ENCODE data around the gene ADIPOR2. TPM values are rescaled to one million over a fixed set of nuclear protein-coding genes. Genes with fewer than 3 reads are reported as not detected.

Gene ADIPOR2
- total and polyA plus RNA-seq, 2 of the 4 experiments (the other 2 are of a cell fraction) = 20.0 to 24.9 TPM

- 0 out of 2 replicates have a peak overlapping the region, but pooled peaks have one; percentile 67 for H2AK5ac ChIP-seq (ENCODE audit: low read depth, low read length)
- H3K23ac ChIP-seq (ENCODE audit: low read depth, low read length) = no peak overlapping the region
- H3K27ac ChIP-seq (ENCODE audit: insufficient read depth, low read length) = peak overlapping the region; percentile 3; the same call in 1 of the 2 replicates
- no TSS peak for BruUV-seq (replicated peaks)
- no peaks in the 10 kb centered on the region for H3K27me3 ChIP-seq (ENCODE audit: control insufficient read depth, insufficient read depth, low read length)
- H2BK15ac ChIP-seq (ENCODE audit: low read depth, low read length) = no peak overlapping the region
- no peak overlapping the region for H4K8ac ChIP-seq (ENCODE audit: low read depth in 2 of 2, low read length in 2 of 2)
- no peak overlapping the region for H2AFZ ChIP-seq (replicated peaks; ENCODE audit: low read length, poor library complexity)
- ChIA-PET CTCF (no interaction called here), POLR2A (ENCODE audit: unreplicated experiment) (no interaction called here)
- dilution Hi-C loops (cut with HindIII; ENCODE audit: low sequenced_read_pairs, unreplicated experiment) = no loop called here
- H3K4me3 ChIP-seq (ENCODE audit: insufficient read depth, low read depth, low read length) = no peak overlapping the region
- H3K9me1 ChIP-seq (ENCODE audit: insufficient read depth, low read length) = peaks cover 6% of the 10 kb centered on the region
- H2BK120ac ChIP-seq (ENCODE audit: low read depth, low read length) = no peak overlapping the region
- WGBS, 2 experiments (ENCODE audit: extremely low coverage in 2 of 2, insufficient read length in 1 of 2) = no CpG with 5 or more reads among the region's 1 CpG
- intact Hi-C loops (cut with micrococcal nuclease) = no loop called here
- ATAC-seq (ENCODE audit: low read depth) = peak; percentile 60
- peaks cover 27 to 66% of the 10 kb centered on the region in 2 experiments for H3K79me1 ChIP-seq (ENCODE audit: low read depth in 1 of 2, low read length in 2 of 2)
- no peaks in the 10 kb centered on the region for H3K36me3 ChIP-seq (ENCODE audit: control insufficient read depth, insufficient read depth, low read length)
- TF ChIP-seq, protein P1, sequence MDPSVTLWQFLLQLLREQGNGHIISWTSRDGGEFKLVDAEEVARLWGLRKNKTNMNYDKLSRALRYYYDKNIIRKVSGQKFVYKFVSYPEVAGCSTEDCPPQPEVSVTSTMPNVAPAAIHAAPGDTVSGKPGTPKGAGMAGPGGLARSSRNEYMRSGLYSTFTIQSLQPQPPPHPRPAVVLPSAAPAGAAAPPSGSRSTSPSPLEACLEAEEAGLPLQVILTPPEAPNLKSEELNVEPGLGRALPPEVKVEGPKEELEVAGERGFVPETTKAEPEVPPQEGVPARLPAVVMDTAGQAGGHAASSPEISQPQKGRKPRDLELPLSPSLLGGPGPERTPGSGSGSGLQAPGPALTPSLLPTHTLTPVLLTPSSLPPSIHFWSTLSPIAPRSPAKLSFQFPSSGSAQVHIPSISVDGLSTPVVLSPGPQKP (IDR thresholded peaks at IDR 0.05; ENCODE audit: borderline replicate concordance, low read depth, low read length) = no peak
- TF ChIP-seq CTCF (conservative IDR thresholded peaks at IDR 0.05; ENCODE audit: low read depth, low read length) (no peak), SMC3 (IDR thresholded peaks at IDR 0.05; ENCODE audit: low read depth, low read length) (no peak), MAFK (IDR thresholded peaks at IDR 0.05; ENCODE audit: low read depth, low read length) (no peak), CEBPB (IDR thresholded peaks at IDR 0.05; ENCODE audit: low read depth, low read length) (no peak), RAD21 (IDR thresholded peaks at IDR 0.05; ENCODE audit: low read length) (no peak), CHD1 (IDR thresholded peaks at IDR 0.05; ENCODE audit: low read depth, low read length) (no peak), NFE2L2 (IDR thresholded peaks at IDR 0.05; ENCODE audit: low read depth, low read length) (no peak), RCOR1 (IDR thresholded peaks at IDR 0.05; ENCODE audit: insufficient replicate concordance, low read length) (no peak), MAZ (IDR thresholded peaks at IDR 0.05; ENCODE audit: borderline replicate concordance, low read depth, low read length) (no peak), FOS (IDR thresholded peaks at IDR 0.05; ENCODE audit: low read depth, low read length) (no peak), MXI1 (IDR thresholded peaks at IDR 0.05; ENCODE audit: borderline replicate concordance, low read depth, low read length) (no peak), RFX5 (IDR thresholded peaks at IDR 0.05; ENCODE audit: low read depth, low read length) (no peak), POLR2A (IDR thresholded peaks at IDR 0.05; ENCODE audit: low read depth, low read length) (no peak), BHLHE40 (IDR thresholded peaks at IDR 0.05; ENCODE audit: low read depth, low read length) (no peak)
- TF ChIP-seq, protein P2, sequence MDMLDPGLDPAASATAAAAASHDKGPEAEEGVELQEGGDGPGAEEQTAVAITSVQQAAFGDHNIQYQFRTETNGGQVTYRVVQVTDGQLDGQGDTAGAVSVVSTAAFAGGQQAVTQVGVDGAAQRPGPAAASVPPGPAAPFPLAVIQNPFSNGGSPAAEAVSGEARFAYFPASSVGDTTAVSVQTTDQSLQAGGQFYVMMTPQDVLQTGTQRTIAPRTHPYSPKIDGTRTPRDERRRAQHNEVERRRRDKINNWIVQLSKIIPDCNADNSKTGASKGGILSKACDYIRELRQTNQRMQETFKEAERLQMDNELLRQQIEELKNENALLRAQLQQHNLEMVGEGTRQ (IDR thresholded peaks at IDR 0.05; ENCODE audit: low read depth, low read length) = no peak
- H3K4ac ChIP-seq (ENCODE audit: low read depth, low read length) = no peak overlapping the region; the same call in 1 of the 2 replicates
- in situ Hi-C loops (cut with MboI; ENCODE audit: low sequenced_read_pairs) = no loop called here
- H3K9me3 ChIP-seq (ENCODE audit: control insufficient read depth, insufficient read depth, low read length) = no peaks in the 10 kb centered on the region
- 0 out of 2 replicates have a peak overlapping the region, but pooled peaks have one; percentile 53 for H2BK20ac ChIP-seq (ENCODE audit: low read depth, low read length)
- no peak overlapping the region for H3K56ac ChIP-seq (ENCODE audit: extremely low read depth, insufficient read depth, low read length)
- H3K18ac ChIP-seq (ENCODE audit: low read depth, low read length) = no peak overlapping the region
- H4K20me1 ChIP-seq (ENCODE audit: insufficient read depth, low read length) = peaks cover 45% of the 10 kb centered on the region
- H3K14ac ChIP-seq (replicated peaks; ENCODE audit: low read depth, low read length) = peak overlapping the region; percentile 66; the same call in 1 of the 2 replicates
- H4K5ac ChIP-seq (ENCODE audit: low read depth, low read length) = no peak overlapping the region
- no peak overlapping the region for H4K91ac ChIP-seq (ENCODE audit: insufficient read depth, low read depth, low read length)
- H3K4me2 ChIP-seq (ENCODE audit: low read depth, low read length) = no peak overlapping the region; the same call in 1 of the 2 replicates
- H2AK9ac ChIP-seq (replicated peaks; ENCODE audit: low read depth, low read length, poor library complexity) = no peak overlapping the region
- peak; percentile 6 for DNase-seq
- H3K4me1 ChIP-seq (ENCODE audit: control insufficient read depth, insufficient read depth, low read length) = peaks cover 7% of the 10 kb centered on the region
- H3K9ac ChIP-seq (ENCODE audit: low read depth, low read length) = no peak overlapping the region
- peak overlapping the region; percentile 33 for H2BK5ac ChIP-seq (ENCODE audit: low read depth, low read length, poor library complexity, severe bottlenecking)
Measured at GRCh38 chr12:1706632-1706980, 15.7 kb downstream of the ADIPOR2 start.
